ENCODE data around the gene KLKB1.

The KLKB1 gene

DNA sequence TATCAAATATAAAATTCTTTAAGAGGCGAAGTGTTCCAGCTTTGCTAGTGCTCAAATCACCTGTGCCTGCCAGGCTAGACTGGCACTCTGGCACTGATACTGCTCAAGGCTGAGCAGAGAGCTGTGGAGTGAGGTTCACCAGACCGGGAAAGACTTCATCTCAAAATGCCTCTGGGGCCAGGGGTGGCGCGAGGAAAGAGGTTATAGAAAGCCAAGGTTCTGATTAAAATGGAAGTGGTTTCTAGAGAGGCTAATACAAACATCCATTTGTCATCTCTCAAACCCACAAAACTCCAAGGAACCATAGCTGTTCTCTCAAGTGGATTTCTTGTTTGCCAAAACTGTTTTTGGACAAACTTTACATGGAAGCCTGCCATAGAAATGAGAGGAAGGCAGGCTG is 80.2 kb downstream of the KLKB1 start:
- FAIRE-seq: no peak

GRCh38 chr4:186307916-186308315 is 80.6 kb downstream of the KLKB1 start:
- DNase-seq (ENCODE audit: low spot score) (no peak), FAIRE-seq (no peak)

More for the DNA sequence above, 80.2 kb downstream of the KLKB1 start:
- DNase-seq (ENCODE audit: low spot score): no peak
